WI38 (cell line): ENCODE results near the gene PRR3.

Source experiments
- H3K4me3 ChIP-seq: 2 replicates; pipeline ENCODE4 v1.5.1; 2011; ENCODE audit warnings: low read depth, mild to moderate bottlenecking, control low read depth, low read length
- CTCF ChIP-seq: IDR thresholded peaks from 2 replicates; pipeline ENCODE4 v1.5.1; 2012; ENCODE audit warnings: low read depth, mild to moderate bottlenecking, control low read depth, low read length

The PRR3 gene

DNA sequence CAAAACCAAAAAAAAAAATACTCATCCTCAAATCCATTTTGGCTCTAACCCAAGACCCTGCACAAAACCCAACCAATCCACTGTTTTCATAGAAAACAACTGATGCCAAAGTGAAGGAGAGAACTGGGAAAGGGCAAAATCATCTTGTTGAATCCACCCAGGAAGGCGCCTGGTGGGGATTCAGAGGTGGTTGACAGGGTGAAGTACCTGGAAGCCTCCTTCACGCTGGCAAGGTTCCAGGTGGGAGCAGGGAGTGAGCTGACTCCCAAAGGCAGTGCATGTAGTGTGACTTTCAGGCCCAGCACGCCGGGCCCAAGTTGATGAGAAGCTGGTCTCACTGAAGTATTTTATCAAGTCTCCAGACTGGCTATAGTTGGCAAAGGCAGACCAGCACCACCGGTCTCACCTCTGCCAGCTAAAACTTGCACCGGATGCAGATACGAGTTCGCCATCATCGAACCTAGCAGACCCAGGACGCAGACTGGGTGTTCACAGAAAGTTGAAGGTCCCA, 43.4 kb downstream of the PRR3 start:
- no peak for TF ChIP-seq CTCF
- no peak overlapping the region for H3K4me3 ChIP-seq

GRCh38 chr6:30601436-30601814, 44.3 kb downstream of the PRR3 start:
- no peak for TF ChIP-seq CTCF
- H3K4me3 ChIP-seq = no peak overlapping the region

GRCh38 chr6:30601815-30602641, 44.9 kb downstream of the PRR3 start:
- no peak overlapping the region for H3K4me3 ChIP-seq
- no peak for TF ChIP-seq CTCF

GRCh38 chr6:30603961-30604360, 46.9 kb downstream of the PRR3 start:
- H3K4me3 ChIP-seq = no peak overlapping the region
- TF ChIP-seq CTCF = no peak

GRCh38 chr6:30610065-30610464, 53.0 kb downstream of the PRR3 start:
- TF ChIP-seq CTCF = no peak
- H3K4me3 ChIP-seq = no peak overlapping the region

- no peak overlapping the region for H3K4me3 ChIP-seq
- no peak for TF ChIP-seq CTCF
Measured at GRCh38 chr6:30611150-30611855, 54.2 kb downstream of the PRR3 start.

GRCh38 chr6:30611856-30612194, 54.7 kb downstream of the PRR3 start:
- H3K4me3 ChIP-seq = no peak overlapping the region
- TF ChIP-seq CTCF = no peak
